Neuronal stem cell (in vitro differentiated cells): ENCODE results near the gene ASCC2.

Source experiments
- DNase-seq: peaks from one replicate; pipeline ENCODE4 v3.0.0-alpha.2; 2013; ENCODE audit warnings: low spot score
- H2AFZ ChIP-seq: one replicate; pipeline ENCODE4 v1.6.1; 2013; ENCODE audit warnings: mild to moderate bottlenecking, low read length, inconsistent platforms
- H2AK5ac ChIP-seq: 2 replicates; pipeline ENCODE4 v1.6.1; 2013; ENCODE audit warnings: low read depth, mild to moderate bottlenecking, inconsistent platforms, low read length, moderate library complexity, mixed read lengths
- H2BK120ac ChIP-seq: 2 replicates; pipeline ENCODE4 v1.6.1; 2013; ENCODE audit warnings: low read depth, mild to moderate bottlenecking, inconsistent platforms, low read length, moderate library complexity, mixed read lengths
- H2BK12ac ChIP-seq: one replicate; pipeline ENCODE4 v1.6.1; 2013; ENCODE audit warnings: low read length, inconsistent platforms
- H2BK15ac ChIP-seq: 2 replicates; pipeline ENCODE4 v1.6.1; 2013; ENCODE audit warnings: mild to moderate bottlenecking, low read length, inconsistent platforms, mixed read lengths
- H2BK5ac ChIP-seq: one replicate; pipeline ENCODE4 v1.6.1; 2013; ENCODE audit warnings: inconsistent platforms, mild to moderate bottlenecking, low read length, moderate library complexity
- H3K14ac ChIP-seq: one replicate; pipeline ENCODE4 v1.6.1; 2013; ENCODE audit warnings: low read length, inconsistent platforms
- H3K18ac ChIP-seq: 2 replicates; pipeline ENCODE4 v1.6.1; 2013; ENCODE audit warnings: low read length, inconsistent platforms
- H3K23ac ChIP-seq: 2 replicates; pipeline ENCODE4 v1.6.1; 2013; ENCODE audit warnings: low read depth, mild to moderate bottlenecking, mixed read lengths, low read length, inconsistent platforms; ENCODE audit not compliant: poor library complexity
- H3K27ac ChIP-seq: replicated peaks from 3 replicates; pipeline ENCODE4 v1.5.1; 2013; ENCODE audit warnings: low read length, inconsistent platforms
- H3K27me3 ChIP-seq, 3 experiments: 2 replicates each; pipeline ENCODE4 v1.6.1; 2013; ENCODE audit warnings: low read length in 3 of 3, mild to moderate bottlenecking in 2 of 3, inconsistent platforms in 1 of 3, low read depth in 1 of 3, mixed read lengths in 1 of 3, moderate library complexity in 1 of 3; ENCODE audit not compliant: control insufficient read depth in 3 of 3, insufficient read depth in 3 of 3
- H3K36me3 ChIP-seq, 2 donors: replicated peaks in 1 of 2; 2 replicates each; pipeline ENCODE4 v1.6.1; 2013; ENCODE audit warnings: low read length in 2 of 2; ENCODE audit not compliant: control insufficient read depth in 2 of 2, insufficient read depth in 2 of 2
- H3K4ac ChIP-seq: 2 replicates; pipeline ENCODE4 v1.6.1; 2013; ENCODE audit warnings: inconsistent platforms, mild to moderate bottlenecking, low read length, moderate library complexity
- H3K4me1 ChIP-seq, 2 donors: 1 replicate in 1 of 2; 2 replicates in 1 of 2; pipeline ENCODE4 v1.6.1; 2013; ENCODE audit warnings: low read length in 2 of 2, low read depth in 1 of 2; ENCODE audit not compliant: control insufficient read depth in 2 of 2, insufficient read depth in 1 of 2
- H3K4me2 ChIP-seq: one replicate; pipeline ENCODE4 v1.6.1; 2013; ENCODE audit warnings: mild to moderate bottlenecking, low read length, inconsistent platforms; ENCODE audit not compliant: insufficient read depth, poor library complexity, severe bottlenecking
- H3K4me3 ChIP-seq, 2 donors: 2 replicates each; pipeline ENCODE4 v1.5.1; 2013; ENCODE audit warnings: low read length in 2 of 2, mild to moderate bottlenecking in 2 of 2, inconsistent platforms in 1 of 2, moderate library complexity in 1 of 2
- H3K79me1 ChIP-seq: one replicate; pipeline ENCODE4 v1.6.1; 2013; ENCODE audit warnings: low read depth, mild to moderate bottlenecking, inconsistent platforms, low read length, moderate library complexity
- H3K9ac ChIP-seq: one replicate; pipeline ENCODE4 v1.6.1; 2013; ENCODE audit warnings: mild to moderate bottlenecking, low read depth, low read length, inconsistent platforms; ENCODE audit not compliant: poor library complexity
- H3K9me3 ChIP-seq, 2 donors: replicated peaks in 1 of 2; 2 replicates each; pipeline versions ENCODE3 to v1.6.1; 2013; ENCODE audit warnings: low read length in 2 of 2, mild to moderate bottlenecking in 2 of 2, inconsistent platforms in 1 of 2, low read depth in 1 of 2, mixed read lengths in 1 of 2, moderate library complexity in 1 of 2; ENCODE audit not compliant: control insufficient read depth in 2 of 2, insufficient read depth in 1 of 2
- H4K8ac ChIP-seq: one replicate; pipeline ENCODE4 v1.6.1; 2013; ENCODE audit warnings: low read depth, mild to moderate bottlenecking, inconsistent platforms, low read length, moderate library complexity
- H4K91ac ChIP-seq: one replicate; pipeline ENCODE4 v1.6.1; 2013; ENCODE audit warnings: low read length, low read depth, mild to moderate bottlenecking, inconsistent platforms; ENCODE audit not compliant: poor library complexity
- WGBS, 2 donors: extraction: QIAGEN DNeasy Blood & Tissue Kit; methylation state at CpG; one replicate each; pipeline ENCODE4 v1.1.7; 2013; ENCODE audit warnings: missing lambda C conversion rate in 2 of 2, mixed read lengths in 1 of 2; ENCODE audit not compliant: insufficient read length in 2 of 2, insufficient replicate concordance in 1 of 2; ENCODE audit errors: extremely low coverage in 2 of 2; 5-methylcytosine and 5-hydroxymethylcytosine counted together

Gene ASCC2

GRCh38 chr22:29834046-29834445, 4.0 kb downstream of the ASCC2 start:
- Histone ChIP-seq H3K9me3 (no peaks in the 10 kb centered on the region), H2BK15ac (no peak overlapping the region), H2BK120ac (no peak overlapping the region), H2AFZ (no peak overlapping the region), H3K23ac (no peak overlapping the region), H3K14ac (no peak overlapping the region), H3K9ac (no peak overlapping the region), H3K4me1 (peaks cover 0 to 4% of the 10 kb centered on the region in 2 donors), H3K27ac (no peak overlapping the region), H4K91ac (no peak overlapping the region), H3K4ac (no peak overlapping the region), H4K8ac (no peak overlapping the region), H3K36me3 (peaks cover 4 to 53% of the 10 kb centered on the region in 2 donors), H3K4me2 (no peak overlapping the region), H3K18ac (no peak overlapping the region), H3K4me3 (no peak overlapping the region), H3K27me3 (no peaks in the 10 kb centered on the region), H2BK5ac (no peak overlapping the region), H3K79me1 (peaks cover 2% of the 10 kb centered on the region), H2AK5ac (no peak overlapping the region), H2BK12ac (no peak overlapping the region)
- no CpG with 5 or more reads among the region's 1 CpG for WGBS, 2 donors
- DNase-seq, result no peak

GRCh38 chr22:29833392-29833965, 4.6 kb downstream of the ASCC2 start:
- peaks cover 2% of the 10 kb centered on the region for H3K79me1 ChIP-seq
- no peak overlapping the region for H3K14ac ChIP-seq
- no peak overlapping the region for H3K4me3 ChIP-seq
- H3K18ac ChIP-seq, result no peak overlapping the region
- H2BK15ac ChIP-seq, result no peak overlapping the region
- H2AFZ ChIP-seq, result no peak overlapping the region
- no peak overlapping the region for H2BK5ac ChIP-seq
- H3K23ac ChIP-seq, result no peak overlapping the region
- no peaks in the 10 kb centered on the region for H3K9me3 ChIP-seq
- H2BK120ac ChIP-seq, result no peak overlapping the region
- no peak overlapping the region for H3K27ac ChIP-seq
- WGBS, 2 donors, result no CpG with 5 or more reads among the region's 7 CpGs
- H3K4me2 ChIP-seq, result no peak overlapping the region
- H3K36me3 ChIP-seq, result peaks cover 4 to 57% of the 10 kb centered on the region in 2 donors
- H3K4me1 ChIP-seq, result peaks cover 0 to 4% of the 10 kb centered on the region in 2 donors
- no peak for DNase-seq
- no peak overlapping the region for H2AK5ac ChIP-seq
- no peak overlapping the region for H4K91ac ChIP-seq
- H3K9ac ChIP-seq, result no peak overlapping the region
- no peak overlapping the region for H3K4ac ChIP-seq
- no peak overlapping the region for H4K8ac ChIP-seq
- no peak overlapping the region for H2BK12ac ChIP-seq
- no peaks in the 10 kb centered on the region for H3K27me3 ChIP-seq

- H3K4me1 ChIP-seq, result peaks cover 0 to 2% of the 10 kb centered on the region in 2 donors
- H3K9me3 ChIP-seq, result no peaks in the 10 kb centered on the region
- H3K9ac ChIP-seq, result no peak overlapping the region
- H3K4me3 ChIP-seq, result no peak overlapping the region
- H3K27me3 ChIP-seq, result no peaks in the 10 kb centered on the region
- H3K79me1 ChIP-seq, result no peaks in the 10 kb centered on the region
- H3K14ac ChIP-seq, result peak overlapping the region; percentile 32
- H2BK15ac ChIP-seq, result no peak overlapping the region
- no peak overlapping the region for H2BK120ac ChIP-seq
- H3K4me2 ChIP-seq, result no peak overlapping the region
- no peak overlapping the region for H4K8ac ChIP-seq
- H2AK5ac ChIP-seq, result no peak overlapping the region
- no peak overlapping the region for H3K27ac ChIP-seq
- WGBS, 2 donors, result no CpG with 5 or more reads among the region's 9 CpGs
- no peak overlapping the region for H4K91ac ChIP-seq
- no peak overlapping the region for H2AFZ ChIP-seq
- no peak overlapping the region for H3K4ac ChIP-seq
- H2BK12ac ChIP-seq, result no peak overlapping the region
- H3K23ac ChIP-seq, result no peak overlapping the region
- H3K36me3 ChIP-seq, result peaks cover 4 to 63% of the 10 kb centered on the region in 2 donors
- no peak overlapping the region for H3K18ac ChIP-seq
- DNase-seq, result no peak
- no peak overlapping the region for H2BK5ac ChIP-seq
Measured at GRCh38 chr22:29831958-29832357, 6.1 kb downstream of the ASCC2 start.

GRCh38 chr22:29831186-29831921, 6.7 kb downstream of the ASCC2 start:
- H3K4me1 ChIP-seq, result peaks cover 0 to 2% of the 10 kb centered on the region in 2 donors
- H3K27me3 ChIP-seq, result no peaks in the 10 kb centered on the region
- H3K9ac ChIP-seq, result no peak overlapping the region
- no peaks in the 10 kb centered on the region for H3K79me1 ChIP-seq
- H3K14ac ChIP-seq, result no peak overlapping the region
- H2BK120ac ChIP-seq, result no peak overlapping the region
- H2AK5ac ChIP-seq, result no peak overlapping the region
- DNase-seq, result no peak
- no peak overlapping the region for H3K4me2 ChIP-seq
- no peak overlapping the region for H3K18ac ChIP-seq
- no peak overlapping the region for H2BK5ac ChIP-seq
- peaks cover 4 to 63% of the 10 kb centered on the region in 2 donors for H3K36me3 ChIP-seq
- no peak overlapping the region for H3K4ac ChIP-seq
- H3K27ac ChIP-seq, result no peak overlapping the region
- no peak overlapping the region for H2AFZ ChIP-seq
- no peak overlapping the region for H3K23ac ChIP-seq
- no peak overlapping the region for H2BK15ac ChIP-seq
- H4K8ac ChIP-seq, result no peak overlapping the region
- no peak overlapping the region for H2BK12ac ChIP-seq
- H4K91ac ChIP-seq, result no peak overlapping the region
- no peaks in the 10 kb centered on the region for H3K9me3 ChIP-seq
- no peak overlapping the region for H3K4me3 ChIP-seq
- no CpG with 5 or more reads among the region's 8 CpGs for WGBS, 2 donors
